Upper lobe of left lung (tissue), 6 donors: ENCODE results near the gene SLC35F2. TPM values are rescaled to one million over a fixed set of nuclear protein-coding genes. Genes with fewer than 3 reads are reported as not detected.

ENCODE experiments used
- ATAC-seq, 2 donors: fragments of 200-7000 bp; cut with Tn5 transposase; one replicate each; pipeline ENCODE4 v1.9.1; 2022; ENCODE audit warnings: mild to moderate bottlenecking in 2 of 2, moderate library complexity in 2 of 2; ENCODE audit not compliant: low FRiP score in 2 of 2
- DNase-seq, 2 donors: peaks; one replicate each; pipeline ENCODE4 v3.0.0-alpha.2; 2019 to 2020
- H3K27ac ChIP-seq, 4 donors: fragments of 200-600 bp; sonication (generic); one replicate each; pipeline ENCODE4 v1.5.1; 2016 to 2019
- H3K27me3 ChIP-seq, 4 donors: fragments of 200-600 bp; sonication (generic); one replicate each; pipeline ENCODE4 v1.5.1; 2017 to 2019
- H3K36me3 ChIP-seq, 4 donors: fragments of 200-600 bp; sonication (generic); one replicate each; pipeline ENCODE4 v1.5.1; 2016 to 2019
- H3K4me1 ChIP-seq, 4 donors: fragments of 200-600 bp; sonication (generic); one replicate each; pipeline ENCODE4 v1.5.1; 2018 to 2019
- H3K4me3 ChIP-seq, 4 donors: fragments of 200-600 bp; sonication (generic); one replicate each; pipeline ENCODE4 v1.5.1; 2017 to 2019; ENCODE audit warnings: mild to moderate bottlenecking in 2 of 4, moderate library complexity in 1 of 4
- H3K9me3 ChIP-seq, 4 donors: fragments of 200-600 bp; sonication (generic); one replicate each; pipeline ENCODE4 v1.5.1; 2018 to 2019
- EP300 ChIP-seq, 4 donors: sonication (generic); formaldehyde crosslinking; IDR thresholded peaks; one replicate each; pipeline ENCODE4 v1.5.1; 2017; ENCODE audit warnings: antibody characterized with exemption in 4 of 4, control low read depth in 2 of 4
- POLR2A ChIP-seq, 4 donors: fragments of 450-650 bp; IDR thresholded peaks; one replicate each; pipeline ENCODE4 v1.5.1; 2016 to 2017; ENCODE audit warnings: antibody characterized with exemption in 4 of 4, mild to moderate bottlenecking in 2 of 4
- POLR2AphosphoS5 ChIP-seq, 2 donors: sonication (generic); formaldehyde crosslinking; IDR thresholded peaks; one replicate each; pipeline ENCODE4 v1.5.1; 2017; ENCODE audit warnings: antibody characterized with exemption in 2 of 2
- WGBS, 2 donors: methylation state at CpG; one replicate each; pipeline ENCODE4 v1.1.5; 2017 to 2018; 5-methylcytosine and 5-hydroxymethylcytosine counted together
- total RNA-seq, 6 donors: library from RNA; depleted of rRNA in 4 of 6; stranded (reverse); fragments of >200 nt in 4 of 6; gene quantifications; one replicate each; pipeline versions ENCODE4 v1.1.0 to v1.2.1, GENCODE V29; 2016 to 2021
- TF ChIP-seq, protein P1 (sequence below), 6 experiments: fragments of 450-650 bp in 4 of 6; fragments of 200-600 bp in 2 of 6; sonication (generic) in 2 of 6; IDR thresholded peaks; one replicate each; pipeline ENCODE4 v1.5.1; 2016 to 2019; ENCODE audit warnings: antibody characterized with exemption in 6 of 6
- donor health status: DM: no; HTN: no; CAD: no; lungs with moderate emphysema.
- donor health status: DM: no; HTN: yes; CAD: no; lungs with severe emphysema.

Gene SLC35F2
- total RNA-seq, 6 donors from 2014 or later, result 1.4 to 10.6 (median 5.5) TPM

DNA sequence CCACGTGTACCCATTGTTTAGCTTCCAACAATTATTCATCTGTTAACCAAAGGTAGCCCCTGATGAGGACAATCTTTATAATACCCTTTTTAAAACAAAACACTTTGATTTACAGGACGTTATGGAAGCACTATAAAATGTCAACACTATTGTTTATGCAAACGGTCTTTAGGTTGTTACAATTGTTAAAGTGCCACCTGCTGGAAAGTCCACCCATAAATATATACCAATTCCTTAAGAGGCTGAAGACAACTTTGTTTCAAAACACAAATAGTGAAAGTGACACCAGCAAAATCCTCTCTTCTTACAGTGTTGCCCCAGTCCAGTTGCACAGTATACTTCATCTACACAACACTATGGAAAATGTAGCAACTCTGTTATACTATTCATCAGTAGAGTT, 77.8 kb downstream of the SLC35F2 start:
- no peak for TF ChIP-seq EP300 (IDR thresholded peaks at IDR 0.05)
- TF ChIP-seq POLR2AphosphoS5 (IDR thresholded peaks at IDR 0.05), result no peak
- ATAC-seq, result no peak
- no peak overlapping the region for H3K27ac ChIP-seq
- H3K36me3 ChIP-seq, result no peaks in the 10 kb centered on the region
- no peaks in the 10 kb centered on the region for H3K4me1 ChIP-seq
- DNase-seq, result no peak
- H3K9me3 ChIP-seq, result no peaks in the 10 kb centered on the region
- 26% methylated on average over 3 of the region's 3 CpGs for WGBS, 2 donors
- H3K27me3 ChIP-seq, result no peaks in the 10 kb centered on the region
- no peak overlapping the region for H3K4me3 ChIP-seq

DNA sequence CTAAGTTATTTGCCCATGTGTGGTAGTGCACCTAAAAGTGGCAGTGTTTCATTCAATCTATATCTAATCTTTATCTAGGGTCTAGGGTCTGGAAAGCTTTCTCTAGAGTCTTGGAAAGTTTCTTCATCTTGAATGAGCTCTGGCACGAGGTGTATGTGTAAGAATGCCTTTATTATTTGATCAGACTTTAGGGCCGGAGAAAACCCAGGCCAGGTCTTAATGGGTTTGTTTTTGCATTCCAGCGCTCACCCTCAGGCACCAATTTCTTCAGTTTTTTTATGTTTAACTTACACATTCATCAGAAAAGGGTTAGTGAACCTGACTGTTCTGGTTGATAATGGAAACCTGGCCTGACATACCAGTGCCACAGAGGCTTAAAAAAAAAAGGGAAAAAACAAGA, 78.5 kb downstream of the SLC35F2 start:
- H3K36me3 ChIP-seq, result no peaks in the 10 kb centered on the region
- no peak for ATAC-seq
- TF ChIP-seq POLR2A (IDR thresholded peaks at IDR 0.05), result no peak
- TF ChIP-seq, protein P1, sequence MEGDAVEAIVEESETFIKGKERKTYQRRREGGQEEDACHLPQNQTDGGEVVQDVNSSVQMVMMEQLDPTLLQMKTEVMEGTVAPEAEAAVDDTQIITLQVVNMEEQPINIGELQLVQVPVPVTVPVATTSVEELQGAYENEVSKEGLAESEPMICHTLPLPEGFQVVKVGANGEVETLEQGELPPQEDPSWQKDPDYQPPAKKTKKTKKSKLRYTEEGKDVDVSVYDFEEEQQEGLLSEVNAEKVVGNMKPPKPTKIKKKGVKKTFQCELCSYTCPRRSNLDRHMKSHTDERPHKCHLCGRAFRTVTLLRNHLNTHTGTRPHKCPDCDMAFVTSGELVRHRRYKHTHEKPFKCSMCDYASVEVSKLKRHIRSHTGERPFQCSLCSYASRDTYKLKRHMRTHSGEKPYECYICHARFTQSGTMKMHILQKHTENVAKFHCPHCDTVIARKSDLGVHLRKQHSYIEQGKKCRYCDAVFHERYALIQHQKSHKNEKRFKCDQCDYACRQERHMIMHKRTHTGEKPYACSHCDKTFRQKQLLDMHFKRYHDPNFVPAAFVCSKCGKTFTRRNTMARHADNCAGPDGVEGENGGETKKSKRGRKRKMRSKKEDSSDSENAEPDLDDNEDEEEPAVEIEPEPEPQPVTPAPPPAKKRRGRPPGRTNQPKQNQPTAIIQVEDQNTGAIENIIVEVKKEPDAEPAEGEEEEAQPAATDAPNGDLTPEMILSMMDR (IDR thresholded peaks at IDR 0.05), result no peak
- no peak overlapping the region for H3K27ac ChIP-seq
- no peak overlapping the region for H3K4me3 ChIP-seq
- H3K9me3 ChIP-seq, result no peaks in the 10 kb centered on the region
- no peaks in the 10 kb centered on the region for H3K27me3 ChIP-seq
- no peak for DNase-seq
- 57% methylated on average over 3 of the region's 3 CpGs for WGBS, 2 donors
- no peaks in the 10 kb centered on the region for H3K4me1 ChIP-seq

DNA sequence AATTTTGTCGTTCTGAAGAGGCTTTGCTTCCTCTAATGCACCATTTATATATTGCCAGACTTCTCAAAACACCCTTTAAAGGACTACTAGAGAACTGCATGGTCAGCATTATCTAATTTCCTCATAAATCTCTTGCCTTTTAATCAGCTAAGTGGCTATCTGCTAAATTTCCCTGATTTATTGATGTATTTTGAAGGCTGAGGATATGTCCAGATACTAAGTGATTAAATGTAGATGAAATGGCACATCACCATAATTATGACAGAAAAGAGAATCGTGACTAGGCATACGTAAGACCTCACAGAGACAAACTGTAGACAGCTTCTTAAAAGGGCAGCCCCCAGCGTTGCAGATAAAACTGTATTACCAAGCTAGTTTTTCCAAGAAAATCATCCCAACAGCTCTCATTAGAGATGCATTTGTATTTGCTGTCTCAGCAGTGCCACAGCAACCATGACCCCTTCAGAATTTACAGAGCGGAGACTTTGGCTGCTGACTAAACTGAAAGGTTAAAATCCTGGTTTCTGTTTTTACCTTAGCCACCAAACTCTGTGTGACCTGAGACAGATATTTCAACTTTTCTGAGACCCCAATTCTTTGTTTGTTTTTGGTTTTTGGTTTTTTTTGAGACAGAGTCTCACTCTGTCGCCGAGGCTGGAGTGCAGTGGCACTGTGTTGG, 79.6 kb downstream of the SLC35F2 start:
- DNase-seq, result no peak
- Histone ChIP-seq H3K4me1 (no peaks in the 10 kb centered on the region), H3K9me3 (no peaks in the 10 kb centered on the region), H3K36me3 (no peaks in the 10 kb centered on the region), H3K27me3 (no peaks in the 10 kb centered on the region), H3K27ac (no peak overlapping the region), H3K4me3 (no peak overlapping the region)
- TF ChIP-seq POLR2AphosphoS5 (IDR thresholded peaks at IDR 0.05) (no peak), EP300 (IDR thresholded peaks at IDR 0.05) (no peak), POLR2A (IDR thresholded peaks at IDR 0.05) (no peak)
- TF ChIP-seq, protein P1 (IDR thresholded peaks at IDR 0.05), result no peak
- no peak for ATAC-seq
- 79 to 81% methylated on average over 7 of the region's 7 CpGs for WGBS, 2 donors

DNA sequence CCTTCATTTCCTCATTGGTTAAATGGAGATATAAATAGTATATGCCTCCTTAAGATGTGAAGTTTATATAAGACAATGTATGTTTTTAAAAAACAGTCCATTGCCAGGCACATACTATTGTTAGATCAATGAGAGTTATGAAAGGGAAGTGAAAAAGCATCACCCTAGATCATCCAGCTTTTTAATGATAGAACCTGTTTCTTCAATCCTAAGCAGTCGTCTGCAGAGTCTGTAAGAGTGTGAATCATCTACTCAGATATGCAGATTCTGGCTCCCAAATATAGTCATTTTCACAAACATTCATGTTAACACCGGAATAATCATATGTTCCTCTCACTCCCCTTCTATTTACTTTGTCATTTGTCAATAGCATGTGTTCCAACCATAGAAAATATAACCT, 81.5 kb downstream of the SLC35F2 start:
- no peak for TF ChIP-seq POLR2AphosphoS5 (IDR thresholded peaks at IDR 0.05)
- TF ChIP-seq EP300 (IDR thresholded peaks at IDR 0.05), result no peak
- TF ChIP-seq, protein P1 (IDR thresholded peaks at IDR 0.05), result no peak
- TF ChIP-seq POLR2A (IDR thresholded peaks at IDR 0.05), result no peak
- no peaks in the 10 kb centered on the region for H3K4me1 ChIP-seq
- 50 to 61% methylated on average over 2 of the region's 2 CpGs for WGBS, 2 donors
- DNase-seq, result no peak
- no peak for ATAC-seq
- no peak overlapping the region for H3K27ac ChIP-seq
- H3K9me3 ChIP-seq, result no peaks in the 10 kb centered on the region
- no peaks in the 10 kb centered on the region for H3K36me3 ChIP-seq
- H3K27me3 ChIP-seq, result no peaks in the 10 kb centered on the region
- H3K4me3 ChIP-seq, result no peak overlapping the region

DNA sequence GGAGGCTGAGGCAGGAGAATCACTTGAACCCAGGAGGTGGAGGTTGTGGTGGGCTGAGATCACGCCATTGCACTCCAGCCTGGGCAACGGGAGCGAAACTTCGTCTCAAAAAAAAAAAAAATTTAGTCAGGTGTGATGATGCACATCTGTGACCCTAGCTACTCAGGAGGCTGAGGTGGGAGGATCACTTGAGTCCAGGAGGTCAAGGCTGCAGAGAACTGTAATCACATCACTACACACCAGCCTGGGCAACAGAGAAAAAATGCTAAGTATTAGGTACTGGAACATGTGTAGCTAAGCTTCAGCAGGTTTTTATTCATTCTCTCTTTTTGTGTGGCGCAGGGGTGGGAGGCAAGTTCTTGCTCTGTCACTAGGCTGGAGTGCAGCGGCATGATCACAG, 82.5 kb downstream of the SLC35F2 start:
- no peaks in the 10 kb centered on the region for H3K4me1 ChIP-seq
- TF ChIP-seq, protein P1 (IDR thresholded peaks at IDR 0.05), result no peak
- TF ChIP-seq POLR2A (IDR thresholded peaks at IDR 0.05) (no peak), POLR2AphosphoS5 (IDR thresholded peaks at IDR 0.05) (no peak), EP300 (IDR thresholded peaks at IDR 0.05) (no peak)
- WGBS, 2 donors, result 89 to 99% methylated on average over 6 of the region's 6 CpGs
- H3K9me3 ChIP-seq, result no peaks in the 10 kb centered on the region
- H3K4me3 ChIP-seq, result no peak overlapping the region
- no peak for DNase-seq
- no peaks in the 10 kb centered on the region for H3K36me3 ChIP-seq
- H3K27ac ChIP-seq, result no peak overlapping the region
- H3K27me3 ChIP-seq, result no peaks in the 10 kb centered on the region
- no peak for ATAC-seq
